Measurements from ENCODE around the gene FASN.

FASN gene

DNA sequence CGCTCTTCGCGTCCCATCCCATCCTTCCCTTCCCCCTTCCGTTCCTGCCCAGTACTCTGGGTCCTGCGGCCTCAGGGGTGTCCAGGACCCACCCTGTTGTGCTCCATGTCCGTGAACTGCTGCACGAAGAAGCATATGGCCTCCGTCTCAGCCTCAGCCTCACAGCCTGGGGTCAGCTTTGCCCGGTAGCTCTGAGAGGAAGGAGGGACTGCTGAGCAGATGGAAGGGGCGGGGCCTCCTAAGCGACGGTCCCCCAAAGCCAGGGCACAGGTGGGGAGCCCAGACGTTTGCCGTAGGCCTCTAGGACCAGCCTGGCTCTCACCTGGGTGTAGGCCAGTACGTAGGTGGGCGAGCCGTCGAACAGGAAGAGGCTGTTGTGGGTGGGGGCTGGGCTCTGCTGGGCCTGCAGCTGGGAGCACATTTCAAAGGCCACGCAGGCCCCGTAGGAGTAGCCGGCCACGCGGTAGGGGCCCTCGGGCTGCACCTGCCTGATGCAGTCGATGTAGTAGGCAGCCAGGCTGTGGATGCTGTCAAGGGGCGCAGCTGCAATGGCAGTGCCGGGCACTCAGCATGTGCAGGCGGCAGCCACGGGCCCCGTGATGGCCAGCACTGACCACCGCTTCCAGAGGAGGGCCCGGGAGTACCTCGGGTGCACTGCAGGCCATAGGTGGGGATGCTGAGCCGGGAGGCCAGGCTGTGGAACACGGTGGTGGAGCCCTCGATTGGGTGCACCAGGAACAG, 17.8 kb downstream of the FASN start:
- H3K9ac ChIP-seq (ENCODE audit: low read length in 2 of 2) = no peak overlapping the region
- no peak overlapping the region for H3K27ac ChIP-seq (ENCODE audit: low read length)
- H3K27me3 ChIP-seq (ENCODE audit: control insufficient read depth in 1 of 2, insufficient read depth in 2 of 2, low read length in 2 of 2) = no peaks in the 10 kb centered on the region
- H3K36me3 ChIP-seq (ENCODE audit: control insufficient read depth in 2 of 2, insufficient read depth in 2 of 2, low read length in 2 of 2) = peaks cover 5 to 29% of the 10 kb centered on the region in 2 donors
- H3K4me3 ChIP-seq (ENCODE audit: low read length in 2 of 2) = no peak overlapping the region
- no peaks in the 10 kb centered on the region for H3K9me3 ChIP-seq (ENCODE audit: control insufficient read depth in 2 of 2, low read length in 2 of 2)
- no peaks in the 10 kb centered on the region for H3K4me1 ChIP-seq (ENCODE audit: control insufficient read depth, insufficient read depth, low read length)

DNA sequence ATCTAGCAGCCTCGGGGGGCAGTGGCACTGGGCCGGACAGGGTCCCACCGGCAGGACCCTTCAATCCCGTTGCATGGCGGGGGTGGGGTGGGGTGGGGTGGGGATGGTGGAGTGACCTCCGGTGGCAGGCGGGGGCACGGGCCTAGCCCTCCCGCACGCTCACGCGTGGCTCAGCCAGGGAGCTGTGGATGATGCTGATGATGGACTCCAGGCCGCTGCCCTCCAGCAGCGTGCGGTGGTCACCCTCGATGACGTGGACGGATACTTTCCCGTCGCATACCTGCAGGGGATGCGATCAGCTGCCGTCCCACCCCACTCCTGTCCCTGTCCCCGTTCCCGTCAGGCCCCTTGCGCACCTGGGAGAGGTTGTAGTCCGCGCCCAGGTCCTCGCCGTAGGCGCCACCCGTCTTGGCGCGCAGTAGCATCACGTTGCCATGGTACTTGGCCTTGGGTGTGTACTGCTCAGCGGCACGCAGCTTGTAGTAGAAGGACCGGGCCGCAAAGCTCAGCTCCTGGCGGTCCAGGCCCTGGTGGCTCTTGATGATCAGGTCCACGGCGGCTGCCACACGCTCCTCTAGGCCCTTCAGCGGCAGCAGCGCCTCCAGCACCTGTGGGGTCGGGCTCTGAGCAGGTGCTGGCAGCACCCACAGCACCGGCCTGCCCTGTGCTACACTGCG, 18.9 kb downstream of the FASN start:
- no peaks in the 10 kb centered on the region for H3K27me3 ChIP-seq (ENCODE audit: control insufficient read depth in 1 of 2, insufficient read depth in 2 of 2, low read length in 2 of 2)

DNA sequence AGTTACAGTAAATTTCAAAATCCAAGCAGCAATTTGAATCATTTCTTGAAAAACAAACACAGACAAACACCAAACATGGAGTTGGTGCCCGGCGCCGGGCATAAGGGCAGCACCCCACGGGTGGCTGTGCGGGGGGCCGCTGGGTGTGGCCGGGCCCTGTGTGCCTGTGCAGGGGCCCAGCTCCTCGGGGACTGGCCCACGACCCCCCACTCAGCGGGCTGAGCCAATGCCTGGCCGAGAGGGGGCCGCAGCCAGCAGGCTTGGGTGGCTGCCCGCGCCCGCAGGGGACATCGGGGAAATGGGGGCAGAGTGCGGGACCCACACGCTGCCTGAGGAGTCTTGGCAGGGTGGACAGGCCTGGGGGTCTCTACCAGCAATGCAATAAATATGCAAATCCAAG, 19.6 kb downstream of the FASN start:
- Histone ChIP-seq H3K27ac (ENCODE audit: low read length) (no peak overlapping the region), H3K27me3 (ENCODE audit: control insufficient read depth in 1 of 2, insufficient read depth in 2 of 2, low read length in 2 of 2) (no peaks in the 10 kb centered on the region), H3K4me3 (ENCODE audit: low read length in 2 of 2) (no peak overlapping the region), H3K9ac (ENCODE audit: low read length in 2 of 2) (no peak overlapping the region), H3K9me3 (ENCODE audit: control insufficient read depth in 2 of 2, low read length in 2 of 2) (no peaks in the 10 kb centered on the region), H3K36me3 (ENCODE audit: control insufficient read depth in 2 of 2, insufficient read depth in 2 of 2, low read length in 2 of 2) (peaks cover 5 to 21% of the 10 kb centered on the region in 2 donors), H3K4me1 (ENCODE audit: control insufficient read depth, insufficient read depth, low read length) (no peaks in the 10 kb centered on the region)

More for the DNA sequence above, 18.9 kb downstream of the FASN start:
- Histone ChIP-seq H3K4me1 (ENCODE audit: control insufficient read depth, insufficient read depth, low read length) (no peaks in the 10 kb centered on the region), H3K36me3 (ENCODE audit: control insufficient read depth in 2 of 2, insufficient read depth in 2 of 2, low read length in 2 of 2) (peaks cover 5 to 25% of the 10 kb centered on the region in 2 donors), H3K9me3 (ENCODE audit: control insufficient read depth in 2 of 2, low read length in 2 of 2) (no peaks in the 10 kb centered on the region), H3K4me3 (ENCODE audit: low read length in 2 of 2) (no peak overlapping the region), H3K9ac (ENCODE audit: low read length in 2 of 2) (no peak overlapping the region), H3K27ac (ENCODE audit: low read length) (no peak overlapping the region)

DNA sequence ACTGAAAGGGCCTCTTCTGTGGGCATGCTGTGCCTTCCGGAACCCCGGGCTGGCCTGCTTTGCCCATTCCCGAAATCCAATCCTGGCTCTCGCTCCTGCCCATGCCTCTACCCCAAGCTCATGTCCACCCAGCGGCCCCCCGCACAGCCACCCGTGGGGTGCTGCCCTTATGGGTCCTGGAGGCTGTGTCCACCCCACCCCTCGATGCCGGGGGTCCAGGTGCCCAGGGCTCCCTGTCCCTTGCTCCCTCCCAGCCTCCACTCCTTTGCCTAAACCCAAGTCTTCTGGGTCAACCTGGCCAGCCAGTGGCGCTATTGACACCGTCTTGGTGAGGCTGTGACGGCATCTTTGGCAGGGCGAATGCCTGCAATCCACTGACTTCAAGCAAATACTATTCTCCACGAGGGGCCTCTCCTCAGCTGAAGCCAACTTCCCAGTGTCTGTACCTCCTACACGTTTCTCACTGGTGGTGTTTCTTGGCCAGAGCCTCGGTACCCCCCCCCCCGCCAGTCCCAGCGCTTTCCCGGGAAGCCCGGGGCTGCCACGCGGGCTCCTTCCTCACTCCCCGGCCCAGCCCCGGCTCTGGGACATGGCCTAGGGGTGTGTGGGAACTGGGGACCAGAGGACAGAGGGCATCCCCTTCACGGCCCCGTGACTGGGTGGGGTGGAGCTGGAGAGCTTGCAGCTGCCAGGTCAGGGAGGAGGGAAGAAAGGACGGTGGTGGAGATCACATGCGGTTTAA, 20.2 kb downstream of the FASN start:
- no peak overlapping the region for H3K27ac ChIP-seq (ENCODE audit: low read length)
- H3K4me1 ChIP-seq (ENCODE audit: control insufficient read depth, insufficient read depth, low read length) = no peaks in the 10 kb centered on the region
- no peak overlapping the region for H3K9ac ChIP-seq (ENCODE audit: low read length in 2 of 2)
- no peaks in the 10 kb centered on the region for H3K27me3 ChIP-seq (ENCODE audit: control insufficient read depth in 1 of 2, insufficient read depth in 2 of 2, low read length in 2 of 2)
- H3K9me3 ChIP-seq (ENCODE audit: control insufficient read depth in 2 of 2, low read length in 2 of 2) = no peaks in the 10 kb centered on the region
- H3K36me3 ChIP-seq (ENCODE audit: control insufficient read depth in 2 of 2, insufficient read depth in 2 of 2, low read length in 2 of 2) = peaks cover 5 to 16% of the 10 kb centered on the region in 2 donors
- no peak overlapping the region for H3K4me3 ChIP-seq (ENCODE audit: low read length in 2 of 2)

DNA sequence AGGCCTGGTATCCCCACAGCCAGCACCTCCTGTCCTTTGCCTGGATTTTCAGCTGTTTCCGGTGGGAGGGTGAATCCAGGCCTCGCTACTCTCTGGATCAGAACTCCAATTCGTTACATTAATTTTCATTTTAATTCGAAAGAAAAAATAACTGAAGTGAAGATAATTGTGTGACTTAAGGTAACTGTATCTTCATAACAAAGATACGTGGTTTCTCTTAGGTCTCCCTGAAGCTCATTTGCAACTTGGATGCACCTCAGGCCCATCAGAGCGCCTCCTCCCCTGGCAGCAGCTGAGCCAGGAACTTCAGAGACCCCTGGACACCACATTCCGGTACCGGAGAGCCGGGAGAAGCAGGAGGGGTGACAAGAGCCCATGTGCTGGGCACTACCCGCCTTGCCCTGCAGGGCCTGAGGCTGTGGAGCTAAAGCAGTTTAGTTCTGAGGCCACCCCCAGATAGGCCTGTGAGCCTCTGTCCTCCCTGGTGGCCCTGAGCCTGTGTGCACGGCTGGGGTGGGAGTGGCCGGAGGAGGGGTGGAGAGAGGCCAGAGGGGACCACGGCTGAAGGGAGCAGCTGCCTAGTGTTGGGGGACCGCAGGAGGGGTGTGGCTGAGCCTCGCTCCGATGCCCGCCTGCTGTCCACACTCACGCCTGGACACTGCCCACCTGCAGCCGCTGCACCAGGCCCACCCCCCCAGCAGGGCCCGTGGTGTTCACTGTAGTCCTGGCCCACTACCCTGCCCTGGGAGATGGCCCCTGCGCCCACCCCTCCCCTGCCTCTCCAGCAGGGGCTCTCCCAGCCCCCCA, 21.0 kb downstream of the FASN start:
- Histone ChIP-seq H3K9ac (ENCODE audit: low read length in 2 of 2) (no peak overlapping the region), H3K36me3 (ENCODE audit: control insufficient read depth in 2 of 2, insufficient read depth in 2 of 2, low read length in 2 of 2) (peaks cover 5 to 13% of the 10 kb centered on the region in 2 donors), H3K27me3 (ENCODE audit: control insufficient read depth in 1 of 2, insufficient read depth in 2 of 2, low read length in 2 of 2) (no peaks in the 10 kb centered on the region), H3K9me3 (ENCODE audit: control insufficient read depth in 2 of 2, low read length in 2 of 2) (no peaks in the 10 kb centered on the region), H3K4me1 (ENCODE audit: control insufficient read depth, insufficient read depth, low read length) (no peaks in the 10 kb centered on the region), H3K27ac (ENCODE audit: low read length) (no peak overlapping the region), H3K4me3 (ENCODE audit: low read length in 2 of 2) (no peak overlapping the region)

DNA sequence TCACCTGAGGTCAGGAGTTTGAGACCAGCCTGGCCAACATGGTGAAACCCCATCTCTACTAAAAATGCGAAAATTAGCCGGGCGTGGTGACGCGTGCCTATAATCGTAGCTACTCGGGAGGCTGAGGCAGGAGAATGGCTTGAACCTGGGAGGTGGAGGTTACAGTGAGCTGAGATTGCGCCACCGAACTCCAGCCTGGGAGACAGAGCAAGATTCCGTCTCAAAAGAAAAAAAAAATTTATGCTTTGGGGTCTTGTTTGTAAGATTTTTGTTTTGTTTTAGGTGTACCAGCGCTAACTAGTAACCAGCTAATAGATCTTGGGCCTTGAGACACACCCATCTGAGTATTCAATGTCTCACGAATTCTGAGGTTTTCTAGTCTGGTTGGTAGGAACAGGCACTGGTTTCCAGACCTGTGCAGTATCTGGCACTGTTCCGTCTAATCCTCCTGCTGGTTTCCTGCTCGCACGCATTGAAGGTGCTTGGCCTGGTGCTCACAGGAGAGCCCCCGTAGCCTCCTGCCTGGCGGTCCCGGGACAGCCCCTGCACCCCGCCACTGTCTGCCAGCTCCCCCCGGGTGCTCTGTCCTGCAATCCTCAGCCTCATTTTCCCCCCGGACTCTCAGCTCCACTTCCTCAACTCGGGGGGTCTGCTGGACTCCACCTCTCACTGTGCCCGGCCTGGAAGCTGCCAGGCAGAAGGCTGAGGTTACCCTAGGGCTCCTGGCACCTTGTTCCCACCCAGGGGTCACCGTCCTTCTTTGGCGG, 21.8 kb downstream of the FASN start:
- no peaks in the 10 kb centered on the region for H3K27me3 ChIP-seq (ENCODE audit: control insufficient read depth in 1 of 2, insufficient read depth in 2 of 2, low read length in 2 of 2)
- H3K9me3 ChIP-seq (ENCODE audit: control insufficient read depth in 2 of 2, low read length in 2 of 2) = no peaks in the 10 kb centered on the region
- H3K9ac ChIP-seq (ENCODE audit: low read length in 2 of 2) = no peak overlapping the region
- peaks cover 1 to 8% of the 10 kb centered on the region in 2 donors for H3K36me3 ChIP-seq (ENCODE audit: control insufficient read depth in 2 of 2, insufficient read depth in 2 of 2, low read length in 2 of 2)
- H3K4me3 ChIP-seq (ENCODE audit: low read length in 2 of 2) = no peak overlapping the region
- H3K4me1 ChIP-seq (ENCODE audit: control insufficient read depth, insufficient read depth, low read length) = no peaks in the 10 kb centered on the region
- H3K27ac ChIP-seq (ENCODE audit: low read length) = no peak overlapping the region

DNA sequence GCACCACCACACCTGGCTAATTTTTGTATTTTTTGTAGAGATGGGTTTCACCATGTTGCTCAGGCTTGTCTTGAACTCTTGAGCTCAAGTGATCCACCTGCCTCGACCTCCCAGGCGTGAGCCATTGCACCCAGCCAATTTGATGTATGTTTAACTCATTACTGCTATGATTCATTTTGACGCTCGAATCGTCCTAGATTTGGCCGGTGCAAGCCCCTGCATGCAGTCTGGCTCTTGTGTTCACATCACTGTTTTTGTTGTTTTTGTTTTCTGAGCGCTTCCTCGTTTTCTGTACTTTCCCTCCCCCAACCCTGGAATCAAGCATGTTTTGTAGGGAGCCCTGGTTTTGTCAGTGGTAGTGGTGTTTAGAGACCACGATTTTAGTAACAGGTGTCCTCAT, 24.6 kb downstream of the FASN start:
- Histone ChIP-seq H3K27ac (ENCODE audit: low read length) (no peak overlapping the region), H3K36me3 (ENCODE audit: control insufficient read depth in 2 of 2, insufficient read depth in 2 of 2, low read length in 2 of 2) (no peaks in the 10 kb centered on the region), H3K9me3 (ENCODE audit: control insufficient read depth in 2 of 2, low read length in 2 of 2) (no peaks in the 10 kb centered on the region), H3K4me1 (ENCODE audit: control insufficient read depth, insufficient read depth, low read length) (no peaks in the 10 kb centered on the region), H3K27me3 (ENCODE audit: control insufficient read depth in 1 of 2, insufficient read depth in 2 of 2, low read length in 2 of 2) (no peaks in the 10 kb centered on the region), H3K9ac (ENCODE audit: low read length in 2 of 2) (no peak overlapping the region), H3K4me3 (ENCODE audit: low read length in 2 of 2) (no peak overlapping the region)

DNA sequence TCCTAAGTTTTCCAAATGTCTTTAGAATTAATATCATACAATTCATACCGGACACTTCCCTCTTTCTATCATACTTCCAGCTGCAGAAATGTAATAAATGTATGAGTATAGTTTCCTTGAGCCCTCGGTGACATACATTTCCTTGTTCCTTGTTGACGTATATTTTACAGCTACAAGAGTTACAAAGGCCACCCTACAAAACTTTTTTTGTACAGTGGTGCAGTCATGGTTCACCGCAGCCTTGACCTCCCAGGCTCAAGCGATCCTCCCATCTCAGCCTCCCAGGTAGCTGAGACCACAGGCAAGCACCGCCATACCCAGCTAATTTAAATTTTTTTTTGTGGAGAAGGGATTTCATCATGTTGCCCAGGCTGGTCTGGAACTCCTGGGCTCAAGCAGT, 25.2 kb downstream of the FASN start:
- Histone ChIP-seq H3K9me3 (ENCODE audit: control insufficient read depth in 2 of 2, low read length in 2 of 2) (no peaks in the 10 kb centered on the region), H3K27ac (ENCODE audit: low read length) (no peak overlapping the region), H3K4me1 (ENCODE audit: control insufficient read depth, insufficient read depth, low read length) (no peaks in the 10 kb centered on the region), H3K4me3 (ENCODE audit: low read length in 2 of 2) (no peak overlapping the region), H3K36me3 (ENCODE audit: control insufficient read depth in 2 of 2, insufficient read depth in 2 of 2, low read length in 2 of 2) (no peaks in the 10 kb centered on the region), H3K27me3 (ENCODE audit: control insufficient read depth in 1 of 2, insufficient read depth in 2 of 2, low read length in 2 of 2) (no peaks in the 10 kb centered on the region), H3K9ac (ENCODE audit: low read length in 2 of 2) (no peak overlapping the region)

DNA sequence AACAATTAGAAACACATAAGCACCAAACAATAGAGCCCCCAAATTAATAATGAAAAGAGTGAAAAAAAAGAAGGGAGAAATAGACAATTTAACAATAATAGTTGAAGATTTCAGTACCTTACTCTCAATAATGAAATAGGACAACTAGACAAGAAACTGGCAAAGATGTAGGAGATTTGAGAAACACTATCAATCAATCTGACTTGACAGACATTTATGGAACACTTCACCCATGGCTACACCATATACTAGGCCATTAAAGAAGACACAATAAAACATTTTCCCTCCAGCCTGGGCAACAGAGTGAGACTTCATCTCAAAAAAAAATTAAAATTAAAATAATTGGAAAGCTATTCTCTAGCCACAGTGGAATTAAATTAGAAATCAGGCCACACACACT, 27.4 kb downstream of the FASN start:
- H3K27me3 ChIP-seq (ENCODE audit: control insufficient read depth in 1 of 2, insufficient read depth in 2 of 2, low read length in 2 of 2) = no peaks in the 10 kb centered on the region

More for the DNA sequence above, 27.4 kb downstream of the FASN start:
- no peak overlapping the region for H3K9ac ChIP-seq (ENCODE audit: low read length in 2 of 2)
- peaks cover 7% of the 10 kb centered on the region for H3K4me1 ChIP-seq (ENCODE audit: control insufficient read depth, insufficient read depth, low read length)
- no peaks in the 10 kb centered on the region for H3K9me3 ChIP-seq (ENCODE audit: control insufficient read depth in 2 of 2, low read length in 2 of 2)
- no peak overlapping the region for H3K4me3 ChIP-seq (ENCODE audit: low read length in 2 of 2)
- no peaks in the 10 kb centered on the region for H3K36me3 ChIP-seq (ENCODE audit: control insufficient read depth in 2 of 2, insufficient read depth in 2 of 2, low read length in 2 of 2)
- no peak overlapping the region for H3K27ac ChIP-seq (ENCODE audit: low read length)

Measured in stomach smooth muscle (tissue), 2 donors.